Central memory CD8-positive, alpha-beta T cell (primary cell): ENCODE data around the gene DNAJC11.

Source experiments
- ATAC-seq: fragments of 150-1000 bp; cut with Tn5 transposase; replicated peaks from 2 replicates; pipeline ENCODE4 v1.10.0; 2022; ENCODE audit warnings: mild to moderate bottlenecking, moderate FRiP score, moderate number of reproducible peaks; ENCODE audit not compliant: poor library complexity, severe bottlenecking; ENCODE audit errors: extremely low read depth
- DNase-seq, 2 donors: peaks; one replicate each; pipeline ENCODE4 v3.0.0; 2021; ENCODE audit warnings: low spot score in 2 of 2
- H3K27ac Mint-ChIP-seq: one replicate; pipeline ENCODE4 v1.8.0; 2022; ENCODE audit warnings: low read depth, mild to moderate bottlenecking, moderate library complexity, mixed read lengths
- H3K27me3 Mint-ChIP-seq: one replicate; pipeline ENCODE4 v1.8.0; 2022; ENCODE audit warnings: mixed read lengths
- H3K36me3 Mint-ChIP-seq: one replicate; pipeline ENCODE4 v1.8.0; 2022; ENCODE audit warnings: mild to moderate bottlenecking, moderate library complexity, mixed read lengths; ENCODE audit not compliant: insufficient read depth
- H3K4me1 Mint-ChIP-seq: one replicate; pipeline ENCODE4 v1.8.0; 2022; ENCODE audit warnings: mixed read lengths
- H3K4me3 Mint-ChIP-seq: one replicate; pipeline ENCODE4 v1.8.0; 2022; ENCODE audit warnings: mild to moderate bottlenecking, moderate library complexity, mixed read lengths
- H3K9me3 Mint-ChIP-seq: one replicate; pipeline ENCODE4 v1.8.0; 2022; ENCODE audit warnings: mixed read lengths

The DNAJC11 gene

DNA sequence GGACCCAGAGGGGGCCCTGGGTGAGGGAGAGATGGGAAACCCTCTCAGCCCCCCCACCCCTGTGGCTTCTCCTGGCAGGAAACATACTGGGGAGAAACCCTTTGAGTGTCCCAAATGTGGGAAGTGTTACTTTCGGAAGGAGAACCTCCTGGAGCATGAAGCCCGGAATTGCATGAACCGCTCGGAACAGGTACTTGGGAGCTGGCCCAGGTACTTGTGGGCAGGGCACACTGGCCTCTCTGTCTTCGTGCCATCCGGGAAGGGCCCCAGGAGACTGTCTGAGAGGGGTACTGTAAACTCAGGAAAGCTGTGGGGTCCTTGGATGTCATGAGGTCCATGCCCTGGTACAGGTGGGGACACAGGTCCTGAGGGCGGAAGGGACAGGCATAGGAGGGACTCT, 115.8 kb downstream of the DNAJC11 start:
- Mint-ChIP-seq H3K27me3 (no peaks in the 10 kb centered on the region), H3K4me3 (no peak overlapping the region), H3K4me1 (peaks cover 29% of the 10 kb centered on the region), H3K9me3 (no peaks in the 10 kb centered on the region), H3K27ac (no peak overlapping the region), H3K36me3 (peaks cover 15% of the 10 kb centered on the region)
- no peak for ATAC-seq
- no peak for DNase-seq

GRCh38 chr1:6585081-6585722, 116.4 kb downstream of the DNAJC11 start:
- no peak for ATAC-seq
- peak overlapping the region; percentile 29 for H3K27ac Mint-ChIP-seq
- H3K4me3 Mint-ChIP-seq = no peak overlapping the region
- DNase-seq = no peak
- H3K27me3 Mint-ChIP-seq = no peaks in the 10 kb centered on the region
- H3K36me3 Mint-ChIP-seq = peaks cover 18% of the 10 kb centered on the region
- peaks cover 35% of the 10 kb centered on the region for H3K4me1 Mint-ChIP-seq
- no peaks in the 10 kb centered on the region for H3K9me3 Mint-ChIP-seq
